Lower leg skin (tissue), 3 donors: ENCODE data around the gene PTDSS2.

Experiments used
- CTCF ChIP-seq, 3 donors: fragments of 450-650 bp; IDR thresholded peaks; one replicate each; pipeline ENCODE4 v1.5.1; 2016; ENCODE audit warnings: antibody characterized with exemption in 3 of 3, mild to moderate bottlenecking in 3 of 3, moderate library complexity in 2 of 3
- POLR2A ChIP-seq, 2 donors: fragments of 450-650 bp; IDR thresholded peaks; one replicate each; pipeline ENCODE4 v1.6.1; 2016 to 2017; ENCODE audit warnings: antibody characterized with exemption in 2 of 2, mild to moderate bottlenecking in 1 of 2, moderate library complexity in 1 of 2

GRCh38 chr11:404551-405264 is 45.4 kb upstream of the PTDSS2 start:
- TF ChIP-seq CTCF (IDR thresholded peaks at IDR 0.05), result no peak
- TF ChIP-seq POLR2A (IDR thresholded peaks at IDR 0.05), result no peak
